Aorta (tissue), 5 donors: ENCODE data around the gene SCCPDH. TPM values are rescaled to one million over a fixed set of nuclear protein-coding genes. Genes with fewer than 3 reads are reported as not detected.
"Not testable (repeated sequence)": the region's sequence is repeated elsewhere in the genome, so short reads cannot be mapped to it uniquely, and the experiment has no call there.

Experiments
- ATAC-seq: fragments of 200-7000 bp; cut with Tn5 transposase; one replicate; pipeline ENCODE4 v1.9.1; 2022; ENCODE audit warnings: moderate library complexity; ENCODE audit not compliant: low FRiP score
- DNase-seq, 2 donors: peaks; one replicate each; pipeline ENCODE4 v3.0.0-alpha.2; 2020
- H3K27ac ChIP-seq, 2 donors: one replicate each; pipeline ENCODE4 v1.5.1; 2013; ENCODE audit warnings: low read length in 2 of 2, mild to moderate bottlenecking in 2 of 2, moderate library complexity in 2 of 2, control low read depth in 1 of 2, inconsistent platforms in 1 of 2, low read depth in 1 of 2
- H3K27me3 ChIP-seq, 2 donors: one replicate each; pipeline ENCODE4 v1.6.1; 2013; ENCODE audit warnings: control low read depth in 1 of 2, low read length in 1 of 2, mild to moderate bottlenecking in 1 of 2, moderate library complexity in 1 of 2; ENCODE audit not compliant: insufficient read depth in 2 of 2, control insufficient read depth in 1 of 2
- H3K36me3 ChIP-seq, 2 donors: one replicate each; pipeline ENCODE4 v1.6.1; 2013; ENCODE audit warnings: control low read depth in 1 of 2, low read length in 1 of 2, mild to moderate bottlenecking in 1 of 2; ENCODE audit not compliant: insufficient read depth in 2 of 2, control insufficient read depth in 1 of 2
- H3K4me1 ChIP-seq, 2 donors: one replicate each; pipeline ENCODE4 v1.6.1; 2013; ENCODE audit warnings: low read length in 2 of 2, control low read depth in 1 of 2, mild to moderate bottlenecking in 1 of 2, moderate library complexity in 1 of 2; ENCODE audit not compliant: insufficient read depth in 2 of 2, control insufficient read depth in 1 of 2
- H3K4me3 ChIP-seq, 2 donors: one replicate each; pipeline ENCODE4 v1.5.1; 2013; ENCODE audit warnings: low read length in 2 of 2, control low read depth in 1 of 2, mild to moderate bottlenecking in 1 of 2
- H3K9me3 ChIP-seq: one replicate; pipeline ENCODE4 v1.6.1; 2013; ENCODE audit warnings: mild to moderate bottlenecking, low read length; ENCODE audit not compliant: control insufficient read depth
- WGBS, 2 donors: extraction: QIAGEN DNeasy Blood & Tissue Kit; methylation state at CpG; one replicate each; pipeline ENCODE4 v1.1.7; 2013; 5-methylcytosine and 5-hydroxymethylcytosine counted together
- intact Hi-C, 2 donors: fragments of 100-400 bp; cut with DNase I; formaldehyde crosslinking; loops; one replicate each; pipeline versions ENCODE4 v1.14.2 to v1.15.0; 2022
- polyA plus RNA-seq, 2 donors: library from polyadenylated mRNA; stranded (reverse); fragments of 200-250 nt; gene quantifications; one replicate each; pipeline ENCODE4 v1.2.3, GENCODE V29; 2013
- total RNA-seq, 2 donors: library from RNA; stranded (reverse); fragmentation: NEBNext Ultra II Directional; extraction: Animal tissue kit (Norgen Biotek cat#: 25700); gene quantifications; one replicate each; pipeline ENCODE4 v1.2.1, GENCODE V29; 2021
- donor health status: healthy with polysubstance abuse.
- donor health status: Bipolar disorder and iron deficiency.
- donor health status: DM: no; HTN: no; CAD: no.
- donor health status: DM: no; HTN: no; CAD: no.
- donor health status: DM: yes; HTN: yes; CAD: no.

The SCCPDH gene
- total and polyA plus RNA-seq, 4 donors = 16.6 to 24.8 (median 18.3) TPM

- WGBS, 2 donors = 94% methylated on average over 6 of the region's 6 CpGs
- no peaks in the 10 kb centered on the region for H3K4me1 ChIP-seq
- DNase-seq = no peak
- intact Hi-C loops = no loop called here
- H3K9me3 ChIP-seq = no peaks in the 10 kb centered on the region
- no peaks in the 10 kb centered on the region for H3K36me3 ChIP-seq
- ATAC-seq = no peak
- no peak overlapping the region for H3K4me3 ChIP-seq
- H3K27ac ChIP-seq = no peak overlapping the region
- H3K27me3 ChIP-seq = peaks cover 0 to 2% of the 10 kb centered on the region in 2 donors
Observed at GRCh38 chr1:246803373-246803772, 79.2 kb downstream of the SCCPDH start.

- H3K4me3 ChIP-seq = no peak overlapping the region
- no peaks in the 10 kb centered on the region for H3K4me1 ChIP-seq
- WGBS, 2 donors = 89 to 92% methylated on average over 5 of the region's 5 CpGs
- H3K27ac ChIP-seq = no peak overlapping the region
- no peaks in the 10 kb centered on the region for H3K36me3 ChIP-seq
- no peak for DNase-seq
- no peaks in the 10 kb centered on the region for H3K9me3 ChIP-seq
- intact Hi-C loops = no loop called here
- no peak for ATAC-seq
- peaks cover 0 to 2% of the 10 kb centered on the region in 2 donors for H3K27me3 ChIP-seq
Observed at GRCh38 chr1:246803883-246804282, 79.7 kb downstream of the SCCPDH start.

GRCh38 chr1:246805135-246805716, 81.0 kb downstream of the SCCPDH start:
- WGBS, 2 donors = 80 to 83% methylated on average over 10 of the region's 10 CpGs
- H3K4me3 ChIP-seq = no peak overlapping the region
- no peak overlapping the region for H3K27ac ChIP-seq
- no peaks in the 10 kb centered on the region for H3K4me1 ChIP-seq
- intact Hi-C loops = no loop called here
- H3K9me3 ChIP-seq = no peaks in the 10 kb centered on the region
- DNase-seq (no peak), ATAC-seq (no peak)
- H3K36me3 ChIP-seq = no peaks in the 10 kb centered on the region
- peaks cover 0 to 2% of the 10 kb centered on the region in 2 donors for H3K27me3 ChIP-seq

DNA sequence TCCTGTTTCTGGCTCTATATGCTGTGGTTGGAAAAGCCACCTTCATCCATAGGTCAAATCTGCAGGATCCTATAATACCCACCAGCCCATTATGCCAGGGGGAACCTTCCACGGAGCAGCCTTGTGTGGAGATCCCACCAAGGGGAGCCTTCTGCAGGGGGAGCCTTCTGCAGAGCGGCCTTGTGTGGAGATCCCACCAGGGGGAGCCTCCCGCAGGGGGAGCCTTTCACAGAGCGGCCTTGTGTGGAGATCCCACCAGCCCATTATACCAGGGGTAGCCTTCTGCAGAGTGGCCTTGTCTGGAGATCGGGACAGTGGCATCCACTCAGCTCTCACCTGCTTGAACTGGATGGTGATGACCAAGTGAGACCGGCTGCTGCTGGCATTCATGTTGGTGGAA, 85.3 kb downstream of the SCCPDH start:
- Histone ChIP-seq H3K9me3 (peaks cover 1% of the 10 kb centered on the region), H3K4me1 (no peaks in the 10 kb centered on the region), H3K27ac (no peak overlapping the region), H3K27me3 (peaks cover 0 to 2% of the 10 kb centered on the region in 2 donors), H3K36me3 (no peaks in the 10 kb centered on the region), H3K4me3 (no peak overlapping the region)
- ATAC-seq (no peak), DNase-seq (no peak)
- intact Hi-C loops = no loop called here
- 90% methylated on average over 5 to 6 of the region's 6 CpGs for WGBS, 2 donors

DNA sequence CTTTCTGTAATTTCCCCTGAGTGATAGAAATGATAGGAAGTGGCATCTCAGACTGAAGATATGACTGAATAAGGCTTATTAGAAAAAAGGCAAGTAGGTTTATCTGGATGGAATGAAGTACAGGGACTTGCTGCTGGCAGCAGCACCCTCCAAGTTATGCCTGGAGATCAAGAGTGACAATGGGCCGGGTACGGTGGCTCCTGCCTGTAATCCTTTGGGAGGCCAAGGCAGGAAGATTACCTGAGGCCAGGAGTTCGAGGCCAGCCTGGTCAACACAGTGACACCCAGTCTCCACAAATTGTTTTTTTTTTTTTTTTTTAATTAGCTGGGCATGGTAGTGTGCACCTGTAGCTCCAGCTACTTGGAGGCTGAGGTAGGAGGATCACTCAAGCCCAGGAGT, 87.8 kb downstream of the SCCPDH start:
- intact Hi-C loops = no loop called here
- 82 to 85% methylated on average over 3 of the region's 3 CpGs for WGBS, 2 donors
- Histone ChIP-seq H3K27me3 (peaks cover 0 to 2% of the 10 kb centered on the region in 2 donors), H3K27ac (no peak overlapping the region), H3K9me3 (peaks cover 1% of the 10 kb centered on the region), H3K4me1 (no peaks in the 10 kb centered on the region), H3K4me3 (no peak overlapping the region), H3K36me3 (no peaks in the 10 kb centered on the region)
- DNase-seq (no peak), ATAC-seq (no peak)

- H3K27me3 ChIP-seq, intact Hi-C loops, H3K4me1 ChIP-seq, H3K36me3 ChIP-seq, H3K4me3 ChIP-seq, H3K9me3 ChIP-seq, H3K27ac ChIP-seq, ATAC-seq, DNase-seq: not testable (repeated sequence)
- 80 to 83% methylated on average over 4 of the region's 4 CpGs for WGBS, 2 donors
Observed at GRCh38 chr1:246813325-246813724, 89.1 kb downstream of the SCCPDH start.

DNA sequence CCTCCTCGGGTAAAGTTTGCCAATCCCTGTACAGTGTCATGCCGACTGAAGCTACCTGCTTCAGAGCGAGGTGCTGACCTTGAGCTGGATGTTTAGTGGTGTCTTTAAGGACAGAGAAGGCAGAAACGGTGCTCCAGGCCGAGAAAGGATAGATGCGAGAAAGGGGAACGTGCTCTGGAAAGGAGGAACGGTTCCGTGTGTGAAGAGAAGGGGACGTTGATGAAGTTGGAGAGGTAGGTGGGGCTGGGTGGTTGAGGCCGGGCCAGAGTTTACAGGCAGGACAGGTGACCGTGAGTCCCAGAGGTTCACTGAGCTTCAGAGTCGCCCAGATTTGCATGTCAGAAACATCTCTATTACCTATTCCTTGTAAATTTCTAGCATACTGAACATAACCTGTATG, 90.7 kb downstream of the SCCPDH start:
- peaks cover 1% of the 10 kb centered on the region for H3K9me3 ChIP-seq
- DNase-seq = no peak
- H3K27ac ChIP-seq = no peak overlapping the region
- intact Hi-C loops = no loop called here
- no peak overlapping the region for H3K4me3 ChIP-seq
- H3K27me3 ChIP-seq = peaks cover 0 to 2% of the 10 kb centered on the region in 2 donors
- no peak for ATAC-seq
- WGBS, 2 donors = 86 to 87% methylated on average over 13 of the region's 13 CpGs
- H3K4me1 ChIP-seq = no peaks in the 10 kb centered on the region
- H3K36me3 ChIP-seq = no peaks in the 10 kb centered on the region

DNA sequence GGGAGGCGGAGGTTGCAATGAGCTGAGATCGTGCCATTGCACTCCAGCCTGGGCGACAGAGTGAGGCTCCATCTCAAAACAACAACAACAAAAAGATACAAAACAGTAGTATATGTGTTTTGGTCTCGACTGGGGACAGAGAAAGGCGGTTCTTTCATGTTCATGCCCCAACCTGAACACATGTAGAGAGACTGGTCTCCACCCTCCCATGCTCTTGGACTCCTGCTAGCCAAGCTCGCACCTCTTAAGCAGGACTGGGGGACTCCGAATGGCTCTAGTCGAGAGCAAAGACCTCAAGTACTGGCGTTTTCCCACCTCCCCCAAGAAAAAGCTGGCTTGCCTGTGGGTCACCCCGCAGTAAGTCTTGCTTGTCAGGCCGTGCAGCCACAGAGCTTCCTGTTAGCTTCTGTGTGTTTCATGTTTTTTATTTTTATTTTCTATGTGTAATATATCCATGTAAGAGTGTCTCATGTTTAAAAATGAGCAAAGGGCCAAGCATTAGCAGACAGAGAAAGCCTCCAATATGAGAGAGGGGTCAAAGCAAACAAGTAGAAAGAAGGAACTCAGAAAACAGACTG, 91.6 kb downstream of the SCCPDH start:
- H3K4me1 ChIP-seq = peaks cover 0 to 2% of the 10 kb centered on the region in 2 donors
- ATAC-seq (no peak), DNase-seq (no peak)
- intact Hi-C loops = no loop called here
- peaks cover 0 to 2% of the 10 kb centered on the region in 2 donors for H3K27me3 ChIP-seq
- no peaks in the 10 kb centered on the region for H3K9me3 ChIP-seq
- H3K27ac ChIP-seq = no peak overlapping the region
- no peak overlapping the region for H3K4me3 ChIP-seq
- H3K36me3 ChIP-seq = no peaks in the 10 kb centered on the region
- WGBS, 2 donors = 63 to 70% methylated on average over 11 of the region's 11 CpGs
